CD1c-positive myeloid dendritic cell (primary cell): Measurements from ENCODE around the gene ZMYND8.
A peak's percentile ranks its signal among the peaks of the same experiment; 100 is the strongest.
"Not testable (repeated sequence)": the region's sequence is repeated elsewhere in the genome, so short reads cannot be mapped to it uniquely, and the experiment has no call there.

Experiments
- DNase-seq: peaks from one replicate; pipeline ENCODE4 v3.0.0-alpha.2; 2016; ENCODE audit errors: extremely low spot score

The ZMYND8 gene

GRCh38 chr20:47356526-47357295, at the start of gene ZMYND8:
TSS of gene ZMYND8 (minus strand) at chr20:47356699. CDS start at chr20:47356670, 29 bp downstream.
- peak; percentile 96 for DNase-seq

- DNase-seq: no peak
These were observed 49.4 kb upstream of the ZMYND8 start for GRCh38 chr20:47405775-47406325.

- DNase-seq: no peak
These were observed 44.2 kb upstream of the ZMYND8 start for GRCh38 chr20:47400685-47401084.

- no peak for DNase-seq
These were observed 41.3 kb upstream of the ZMYND8 start for GRCh38 chr20:47397652-47398301.

- DNase-seq: no peak
These were observed 40.4 kb upstream of the ZMYND8 start for GRCh38 chr20:47396762-47397476.

- not testable (repeated sequence) for DNase-seq
These were observed 37.5 kb upstream of the ZMYND8 start for GRCh38 chr20:47393796-47394514.

GRCh38 chr20:47392721-47393073, 36.2 kb upstream of the ZMYND8 start:
- DNase-seq: no peak

- peak; percentile 80 for DNase-seq
These were observed 35.7 kb upstream of the ZMYND8 start for GRCh38 chr20:47392015-47392720.

- DNase-seq: no peak
These were observed 34.9 kb upstream of the ZMYND8 start for GRCh38 chr20:47391276-47392010.

- DNase-seq: peak; percentile 69
These were observed 33.4 kb upstream of the ZMYND8 start for GRCh38 chr20:47389867-47390347.

GRCh38 chr20:47385968-47386367, 29.5 kb upstream of the ZMYND8 start:
- DNase-seq: not testable (repeated sequence)

- peak; percentile 37 for DNase-seq
These were observed 26.4 kb upstream of the ZMYND8 start for GRCh38 chr20:47382746-47383415.

- DNase-seq: no peak
These were observed 24.0 kb upstream of the ZMYND8 start for GRCh38 chr20:47380481-47380880.

GRCh38 chr20:47379433-47380150, 23.1 kb upstream of the ZMYND8 start:
- DNase-seq: peak; percentile 41

- DNase-seq: no peak
These were observed 20.7 kb upstream of the ZMYND8 start for GRCh38 chr20:47377122-47377722.

- not testable (repeated sequence) for DNase-seq
These were observed 19.7 kb upstream of the ZMYND8 start for GRCh38 chr20:47376096-47376643.

- DNase-seq: not testable (repeated sequence)
These were observed 17.6 kb upstream of the ZMYND8 start for GRCh38 chr20:47374121-47374520.

- DNase-seq: no peak
These were observed 16.8 kb upstream of the ZMYND8 start for GRCh38 chr20:47373206-47373733.
